OCI-LY1 (cell line): ENCODE measurements around the gene CDV3.
A peak's percentile ranks its signal among the peaks of the same experiment; 100 is the strongest.

Experiments
- H2AFZ ChIP-seq: fragments of 200-600 bp; sonication (generic), shearing (Covaris generic); 2 replicates; pipeline ENCODE4 v1.6.0; 2014; ENCODE audit warnings: antibody characterized with exemption, mild to moderate bottlenecking, low read length
- H3F3A ChIP-seq: fragments of 200-600 bp; sonication (generic), shearing (Covaris generic); 2 replicates; pipeline ENCODE4 v1.6.0; 2014; ENCODE audit warnings: mild to moderate bottlenecking, antibody characterized with exemption, low read length, moderate library complexity; ENCODE audit not compliant: insufficient read depth
- H3K27ac ChIP-seq: fragments of 200-600 bp; sonication (generic); 2 replicates; pipeline ENCODE4 v1.5.1; 2014; ENCODE audit warnings: low read length, mixed run types, mild to moderate bottlenecking, low read depth; ENCODE audit not compliant: poor library complexity, severe bottlenecking
- H3K27me3 ChIP-seq: fragments of 200-600 bp; sonication (generic); 2 replicates; pipeline ENCODE4 v1.6.0; 2014; ENCODE audit warnings: antibody characterized with exemption, mild to moderate bottlenecking, low read length, moderate library complexity; ENCODE audit not compliant: insufficient read depth
- H3K36me3 ChIP-seq: fragments of 200-600 bp; sonication (generic); 2 replicates; pipeline ENCODE4 v1.6.1; 2014; ENCODE audit warnings: mild to moderate bottlenecking, antibody characterized with exemption, low read length, moderate library complexity, mixed read lengths; ENCODE audit not compliant: insufficient read depth
- H3K4me1 ChIP-seq: fragments of 200-600 bp; sonication (generic); 2 replicates; pipeline ENCODE4 v1.5.1; 2014; ENCODE audit warnings: mild to moderate bottlenecking, low read length, moderate library complexity; ENCODE audit not compliant: insufficient read depth, severe bottlenecking
- H3K4me2 ChIP-seq: fragments of 200-600 bp; sonication (generic), shearing (Covaris generic); 2 replicates; pipeline ENCODE4 v1.6.1; 2014; ENCODE audit warnings: low read length
- H3K4me3 ChIP-seq: fragments of 200-600 bp; sonication (generic); 2 replicates; pipeline ENCODE4 v1.5.1; 2014; ENCODE audit warnings: low read length, low read depth, mild to moderate bottlenecking, mixed read lengths; ENCODE audit not compliant: poor library complexity, severe bottlenecking
- H3K79me2 ChIP-seq: fragments of 200-600 bp; shearing (Covaris generic); 2 replicates; pipeline ENCODE4 v1.6.1; 2016; ENCODE audit warnings: mixed run types, low read length, mixed read lengths; ENCODE audit not compliant: insufficient read depth
- H3K9ac ChIP-seq: fragments of 200-600 bp; sonication (generic), shearing (Covaris generic); 2 replicates; pipeline ENCODE4 v1.6.1; 2014; ENCODE audit warnings: mild to moderate bottlenecking, low read length, mixed read lengths
- H3K9me2 ChIP-seq: fragments of 200-600 bp; sonication (generic), shearing (Covaris generic); 2 replicates; pipeline ENCODE4 v1.6.1; 2014; ENCODE audit warnings: low read depth, mild to moderate bottlenecking, low read length, mixed read lengths
- H3K9me3 ChIP-seq: fragments of 200-600 bp; shearing (Covaris generic); 2 replicates; pipeline ENCODE4 v1.6.1; 2014; ENCODE audit warnings: low read length, mixed read lengths
- H4K20me1 ChIP-seq: fragments of 200-600 bp; sonication (generic), shearing (Covaris generic); 2 replicates; pipeline ENCODE4 v1.6.0; 2016; ENCODE audit warnings: mild to moderate bottlenecking, low read length; ENCODE audit not compliant: insufficient read depth
- EZH2 ChIP-seq: fragments of 200-600 bp; sonication (generic), shearing (Covaris generic); IDR thresholded peaks from 2 replicates; pipeline ENCODE4 v1.8.0; 2017; ENCODE audit warnings: borderline replicate concordance, mixed run types, mild to moderate bottlenecking, antibody characterized with exemption, low read length, moderate library complexity, mixed read lengths
- TF ChIP-seq, protein P1 (sequence below): fragments of 200-600 bp; sonication (generic), shearing (Covaris generic); IDR thresholded peaks from 2 replicates; pipeline ENCODE4 v1.5.1; 2017; ENCODE audit warnings: mild to moderate bottlenecking, antibody characterized with exemption, low read length, moderate library complexity, mixed read lengths

Gene CDV3

DNA sequence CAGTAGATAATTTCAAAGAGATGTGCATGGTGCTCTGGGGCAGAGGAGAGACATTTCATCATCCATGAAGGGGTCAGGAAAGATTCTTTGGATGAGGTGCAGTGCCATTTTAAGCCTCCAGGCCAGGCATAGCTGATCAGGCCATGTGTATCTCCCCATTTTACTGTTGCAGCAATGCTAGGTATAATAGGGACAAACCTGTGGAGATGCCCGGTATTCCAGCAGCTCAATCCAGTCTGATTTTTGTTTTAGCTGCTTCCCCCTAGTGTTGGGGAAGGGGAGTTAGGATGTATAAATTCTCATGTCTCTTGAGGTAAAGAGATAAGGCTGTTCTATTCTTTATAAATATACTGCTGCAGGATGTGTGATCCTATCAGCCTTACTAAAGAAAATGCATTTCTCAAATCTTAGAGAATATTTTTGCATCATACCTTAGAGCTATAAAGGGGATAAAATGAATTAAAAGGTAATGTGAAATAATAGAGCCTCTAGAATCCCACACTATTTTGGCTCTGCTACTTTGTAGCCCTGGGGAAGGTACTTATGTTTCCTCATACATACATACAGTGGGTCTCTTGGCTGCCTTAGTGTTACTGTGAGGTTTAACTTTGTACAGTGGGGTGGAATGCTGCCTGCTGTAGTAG is 5.2 kb downstream of the CDV3 start:
- peaks cover 88% of the 10 kb centered on the region for H3K36me3 ChIP-seq
- H4K20me1 ChIP-seq = 0 out of 2 replicates have a peak, but pooled peaks cover 3% of the 10 kb centered on the region
- H3F3A ChIP-seq = no peaks in the 10 kb centered on the region

DNA sequence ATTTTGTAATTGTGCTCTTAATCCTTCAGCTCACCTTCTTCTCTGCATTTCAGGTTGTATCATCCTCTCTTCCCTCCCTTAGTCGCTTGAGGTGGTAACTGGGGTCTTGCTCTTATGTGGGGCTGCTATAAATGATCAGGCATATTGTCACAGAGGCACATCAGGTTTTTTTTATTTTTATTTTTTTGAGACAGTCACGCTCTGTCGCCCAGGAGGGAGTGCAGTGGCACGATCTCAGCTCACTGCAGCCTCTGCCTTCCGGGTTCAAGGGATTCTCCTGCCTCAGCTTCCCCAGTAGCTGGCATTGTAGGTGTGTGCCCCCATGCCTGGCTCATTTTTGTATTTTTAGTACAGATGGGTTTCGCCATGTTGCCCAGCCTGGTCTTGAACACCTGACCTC is 9.9 kb downstream of the CDV3 start:
- Histone ChIP-seq H3K9me2 (no peaks in the 10 kb centered on the region), H3K9me3 (no peaks in the 10 kb centered on the region), H3K36me3 (peaks cover 96% of the 10 kb centered on the region), H3K9ac (no peak overlapping the region), H3F3A (peaks cover 8% of the 10 kb centered on the region), H2AFZ (no peak overlapping the region), H3K4me3 (no peak overlapping the region), H3K4me1 (peaks cover 17% of the 10 kb centered on the region), H3K27ac (no peak overlapping the region), H3K27me3 (no peaks in the 10 kb centered on the region), H3K79me2 (peaks cover 48% of the 10 kb centered on the region), H4K20me1 (peaks cover 3% of the 10 kb centered on the region; the same call in 1 of the 2 replicates), H3K4me2 (no peak overlapping the region)
- no peak for TF ChIP-seq EZH2
- TF ChIP-seq, protein P1, sequence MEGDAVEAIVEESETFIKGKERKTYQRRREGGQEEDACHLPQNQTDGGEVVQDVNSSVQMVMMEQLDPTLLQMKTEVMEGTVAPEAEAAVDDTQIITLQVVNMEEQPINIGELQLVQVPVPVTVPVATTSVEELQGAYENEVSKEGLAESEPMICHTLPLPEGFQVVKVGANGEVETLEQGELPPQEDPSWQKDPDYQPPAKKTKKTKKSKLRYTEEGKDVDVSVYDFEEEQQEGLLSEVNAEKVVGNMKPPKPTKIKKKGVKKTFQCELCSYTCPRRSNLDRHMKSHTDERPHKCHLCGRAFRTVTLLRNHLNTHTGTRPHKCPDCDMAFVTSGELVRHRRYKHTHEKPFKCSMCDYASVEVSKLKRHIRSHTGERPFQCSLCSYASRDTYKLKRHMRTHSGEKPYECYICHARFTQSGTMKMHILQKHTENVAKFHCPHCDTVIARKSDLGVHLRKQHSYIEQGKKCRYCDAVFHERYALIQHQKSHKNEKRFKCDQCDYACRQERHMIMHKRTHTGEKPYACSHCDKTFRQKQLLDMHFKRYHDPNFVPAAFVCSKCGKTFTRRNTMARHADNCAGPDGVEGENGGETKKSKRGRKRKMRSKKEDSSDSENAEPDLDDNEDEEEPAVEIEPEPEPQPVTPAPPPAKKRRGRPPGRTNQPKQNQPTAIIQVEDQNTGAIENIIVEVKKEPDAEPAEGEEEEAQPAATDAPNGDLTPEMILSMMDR = no peak

More for the DNA sequence above, 5.2 kb downstream of the CDV3 start:
- Histone ChIP-seq H3K9me3 (no peaks in the 10 kb centered on the region), H3K9me2 (no peaks in the 10 kb centered on the region), H3K4me3 (peak overlapping the region; percentile 78), H3K4me2 (peak overlapping the region; percentile 88), H3K79me2 (peaks cover 89% of the 10 kb centered on the region), H3K27ac (peak overlapping the region; percentile 52), H3K4me1 (peaks cover 53% of the 10 kb centered on the region), H3K9ac (no peak overlapping the region; the same call in 1 of the 2 replicates), H3K27me3 (no peaks in the 10 kb centered on the region), H2AFZ (no peak overlapping the region)
- TF ChIP-seq, protein P1 = peak; percentile 78
- TF ChIP-seq EZH2 = no peak

DNA sequence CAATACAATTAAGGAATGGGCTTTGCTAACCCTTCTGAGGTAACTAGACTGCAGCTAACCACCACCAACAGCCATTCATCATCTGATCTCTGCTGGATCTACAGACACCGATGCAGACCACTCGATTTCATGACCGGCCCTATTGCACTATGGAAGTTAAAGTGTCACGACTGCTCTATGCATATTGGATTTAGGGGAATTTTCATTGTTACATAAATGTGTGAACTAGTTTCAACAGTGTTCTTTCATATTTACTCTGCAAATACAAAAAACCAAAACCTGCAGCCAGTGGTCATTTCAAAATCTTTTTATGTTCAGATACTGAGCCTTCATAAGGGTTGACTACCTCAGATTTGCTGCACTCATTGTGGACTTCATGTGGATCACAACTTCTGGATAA is 14.5 kb downstream of the CDV3 start:
- Histone ChIP-seq H3F3A (peaks cover 36% of the 10 kb centered on the region), H2AFZ (no peak overlapping the region), H3K27ac (no peak overlapping the region), H3K4me1 (peaks cover 13% of the 10 kb centered on the region), H4K20me1 (no peaks in the 10 kb centered on the region; the same call in 1 of the 2 replicates), H3K36me3 (peaks cover 70% of the 10 kb centered on the region), H3K9ac (no peak overlapping the region), H3K79me2 (peaks cover 3% of the 10 kb centered on the region), H3K9me2 (no peaks in the 10 kb centered on the region), H3K9me3 (no peaks in the 10 kb centered on the region), H3K4me3 (no peak overlapping the region), H3K27me3 (no peaks in the 10 kb centered on the region), H3K4me2 (no peak overlapping the region)
- no peak for TF ChIP-seq EZH2
- TF ChIP-seq, protein P1 = no peak
